ENCODE results near the gene CPED1.
"Not testable (repeated sequence)": the region's sequence is repeated elsewhere in the genome, so short reads cannot be mapped to it uniquely, and the experiment has no call there.

CPED1 gene

DNA sequence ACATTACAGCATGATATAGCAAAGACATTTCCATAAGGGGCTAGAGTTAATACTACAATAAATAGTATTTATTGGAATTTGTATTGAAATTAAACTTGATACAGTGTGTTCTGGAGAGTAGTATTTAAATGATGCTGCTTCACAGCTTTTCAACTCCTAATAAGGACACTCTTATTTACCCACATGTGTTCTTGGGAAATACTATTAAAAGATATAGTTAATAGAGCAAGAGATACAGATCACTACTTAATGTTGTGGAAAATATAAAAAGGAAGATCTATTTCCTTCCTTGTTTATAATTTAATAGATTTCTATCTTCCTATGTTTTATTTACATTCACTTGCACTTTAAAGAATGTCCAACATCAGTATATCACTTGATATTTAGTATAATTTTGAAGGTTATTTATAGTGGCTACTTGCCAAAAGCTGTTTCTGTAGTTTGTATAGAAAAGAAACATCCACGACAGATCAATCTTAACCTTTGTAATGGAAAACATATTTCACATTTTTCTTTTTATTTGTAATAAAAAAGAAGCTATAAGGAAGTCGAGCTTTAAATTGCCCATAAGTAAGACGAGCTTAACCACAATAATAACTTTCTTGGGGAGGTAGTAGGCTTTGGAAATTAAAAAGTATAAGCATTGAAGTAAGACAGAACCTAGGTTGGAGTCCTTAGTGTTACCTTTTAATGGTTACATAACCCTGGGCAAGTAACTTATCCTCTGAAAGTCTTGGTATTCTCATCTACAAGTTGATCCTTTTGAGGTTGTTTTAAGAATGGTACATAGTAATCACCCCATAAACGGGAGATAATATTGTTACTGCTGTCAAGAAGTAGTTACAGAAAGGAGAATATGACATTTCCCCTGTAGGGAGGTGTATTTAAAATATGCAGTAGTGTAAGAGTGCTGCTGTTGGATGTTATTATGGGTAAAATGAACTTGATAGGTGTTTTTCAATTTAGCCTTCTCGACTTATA lies 32.8 kb downstream of the CPED1 start:
- DNase-seq = no peak

DNA sequence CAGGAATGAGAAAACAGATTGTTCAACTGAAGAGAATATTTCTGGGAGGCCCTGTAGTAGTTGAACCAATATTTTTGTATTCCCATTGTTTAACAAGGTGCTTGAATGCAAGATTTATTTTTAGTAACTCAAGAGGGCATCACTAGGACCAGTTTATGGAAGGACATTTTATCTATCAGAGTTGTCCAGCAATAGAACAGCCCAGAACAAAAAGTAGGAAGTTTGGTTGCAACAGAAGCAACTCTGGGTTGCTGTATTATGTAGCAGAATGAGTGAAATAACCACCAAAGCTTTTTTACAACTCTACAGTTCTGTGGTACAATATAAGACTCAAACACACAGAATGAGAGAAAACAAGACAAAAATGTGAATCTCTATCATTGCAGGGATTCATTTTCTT lies 34.7 kb downstream of the CPED1 start:
- peak; percentile 16 for DNase-seq

DNA sequence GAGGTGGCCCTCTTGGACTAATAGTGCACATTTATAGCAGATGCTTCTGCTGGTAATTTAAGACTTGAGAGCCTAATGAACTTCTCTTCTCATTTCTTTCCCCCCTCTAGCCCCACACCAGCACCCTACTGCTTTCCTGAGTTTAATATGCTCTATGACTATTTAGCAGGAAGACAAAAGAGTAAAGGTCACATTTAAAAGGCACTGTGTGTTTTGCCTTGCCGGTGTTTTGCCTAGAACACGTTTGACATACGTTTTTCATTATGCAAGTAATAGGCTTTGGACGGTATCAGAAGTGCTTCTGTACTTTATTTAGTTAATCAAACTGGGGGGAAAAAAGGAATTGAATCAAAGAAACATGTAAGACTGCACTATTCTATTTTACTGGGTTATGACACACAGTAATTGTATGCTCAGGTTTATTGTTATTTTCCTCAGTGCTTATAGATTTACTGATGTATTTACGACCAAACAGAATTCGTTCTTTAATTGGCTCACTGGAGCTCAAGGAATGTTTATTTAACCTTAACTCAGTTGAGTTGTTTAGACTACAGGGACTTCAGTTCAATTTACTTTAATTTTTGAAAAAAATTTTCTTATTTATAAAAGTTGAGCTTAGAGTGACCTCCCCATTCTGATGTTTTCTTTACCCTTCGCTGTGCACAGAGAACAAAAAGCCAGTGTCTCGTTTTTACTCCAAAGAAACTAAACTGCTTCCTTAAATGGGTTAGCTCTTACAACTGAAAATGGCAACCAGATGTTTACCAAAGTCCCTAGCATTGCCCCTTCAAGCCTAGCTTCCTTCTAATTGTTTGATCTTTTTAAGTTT lies 35.4 kb downstream of the CPED1 start:
- no peak for DNase-seq

DNA sequence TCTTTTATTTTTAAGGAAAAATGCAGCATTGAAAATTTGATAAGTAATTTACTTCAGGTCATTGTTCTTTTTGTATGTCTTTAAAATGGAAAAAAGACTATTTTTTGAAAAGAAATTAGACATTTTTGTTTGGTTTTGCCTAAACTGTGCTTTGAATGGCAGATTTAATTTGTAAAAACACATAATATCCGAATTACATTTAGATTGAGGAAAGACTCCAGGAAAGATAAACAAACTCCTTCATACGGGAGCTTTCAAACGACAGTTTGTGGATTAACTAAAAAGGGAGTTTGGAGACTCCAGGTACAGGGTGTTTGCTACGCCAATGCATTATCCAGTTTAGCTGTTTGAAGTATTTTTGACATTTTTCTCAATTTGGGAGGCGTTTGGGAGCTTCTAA lies 36.1 kb downstream of the CPED1 start:
- DNase-seq = no peak

DNA sequence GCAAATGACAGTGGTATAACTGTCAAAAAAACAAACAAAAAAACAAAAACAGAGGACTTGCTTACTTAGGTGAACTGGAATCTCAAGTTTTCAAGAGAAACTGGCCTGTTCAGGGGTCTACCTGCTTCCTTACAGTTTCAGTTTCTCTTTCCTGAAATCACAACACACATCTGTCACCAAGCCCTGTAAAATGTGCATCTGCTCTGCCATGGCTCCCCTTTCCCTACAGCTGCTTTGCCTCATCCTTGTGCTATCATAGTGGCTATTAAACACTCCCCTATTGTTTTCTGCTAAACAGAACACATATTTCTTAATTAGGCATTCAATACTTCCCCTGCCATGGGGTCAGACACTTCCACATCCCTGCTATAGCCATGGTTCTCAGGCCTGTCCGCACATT lies 37.6 kb downstream of the CPED1 start:
- peak; percentile 24 for DNase-seq

DNA sequence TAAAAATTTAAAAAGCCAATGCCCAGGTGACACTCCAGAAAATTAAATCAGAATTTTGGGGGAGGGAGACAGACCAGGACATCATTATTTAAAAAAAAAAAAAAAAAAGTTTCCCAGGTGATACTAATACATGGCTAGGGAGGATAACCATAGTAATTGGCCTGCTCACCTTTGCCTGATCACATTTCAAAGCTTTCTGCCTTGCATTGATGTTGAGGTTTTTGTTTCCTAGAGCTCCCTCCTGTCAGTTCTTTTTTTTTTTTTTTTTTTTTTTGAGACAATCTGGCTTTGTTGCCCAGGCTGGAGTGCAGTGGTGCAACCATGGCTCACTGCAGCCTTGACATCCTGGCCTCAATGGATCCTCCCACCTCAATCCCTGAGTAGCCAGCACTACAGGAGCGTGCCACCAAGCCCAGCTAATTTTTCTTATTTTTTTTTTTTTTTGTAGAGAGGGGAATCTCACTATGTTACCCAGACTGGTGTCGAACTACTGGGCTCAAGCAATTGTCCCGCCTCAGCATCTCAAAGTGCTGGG lies 38.1 kb downstream of the CPED1 start:
- no peak for DNase-seq

DNA sequence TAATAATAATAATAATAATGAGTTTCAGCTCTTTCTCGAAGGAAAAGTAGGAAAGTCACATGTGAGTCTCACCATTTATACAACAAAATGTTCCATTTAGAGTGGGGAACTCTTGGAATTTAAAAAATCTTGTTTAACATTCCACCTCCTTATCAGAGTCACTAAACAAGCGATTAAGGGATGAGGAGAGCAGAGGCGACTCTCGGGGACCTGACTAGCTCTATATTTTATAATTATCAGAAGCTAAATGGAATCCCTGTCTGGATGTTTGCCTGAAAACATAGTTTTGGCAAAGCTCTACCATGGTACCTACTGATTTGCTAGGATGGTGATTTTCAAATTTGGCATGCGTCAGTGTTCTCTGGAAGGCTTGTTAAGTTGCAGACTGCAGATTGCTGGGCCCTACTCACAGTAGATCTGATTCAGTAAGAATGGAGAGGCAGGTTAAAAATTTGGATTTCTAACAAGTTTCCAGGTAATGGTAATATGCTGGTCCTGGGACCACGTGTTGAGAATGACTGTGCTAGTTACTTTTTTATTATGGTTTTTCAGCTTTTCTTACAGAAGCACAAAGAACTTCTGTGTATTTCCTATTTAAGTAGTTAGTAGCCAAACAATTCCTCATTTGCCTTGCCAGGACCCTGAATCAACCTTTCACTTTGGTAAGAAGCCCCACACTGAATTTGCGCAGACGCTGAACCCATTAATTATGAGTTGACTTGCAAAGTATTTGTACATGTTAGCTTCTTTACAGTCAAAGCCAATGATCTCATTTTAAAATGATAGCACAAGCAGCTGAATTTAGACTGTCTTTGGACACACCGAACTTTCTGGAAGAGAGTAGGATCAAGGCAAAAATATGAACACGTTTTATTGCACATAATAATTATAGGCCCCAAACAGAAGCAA lies 39.5 kb downstream of the CPED1 start:
- DNase-seq = no peak

DNA sequence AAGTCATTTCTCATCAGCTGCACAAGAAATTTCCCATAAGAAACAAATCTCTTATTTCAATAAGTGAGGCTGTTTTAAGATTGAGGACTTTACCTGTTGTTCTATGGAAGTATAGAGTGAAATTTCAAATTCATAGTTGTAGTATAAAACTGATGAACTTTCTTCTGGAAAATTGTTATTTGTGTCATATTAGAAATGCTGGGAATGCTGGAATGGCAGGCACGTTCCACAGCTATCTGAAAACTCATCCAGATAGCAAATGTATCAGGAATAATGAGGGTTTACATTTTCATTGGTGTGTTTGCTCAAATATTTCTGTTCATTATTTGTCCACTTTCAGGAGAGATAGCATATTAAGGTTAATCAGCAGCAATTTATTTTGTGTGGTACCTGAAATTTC lies 40.8 kb downstream of the CPED1 start:
- DNase-seq = no peak

DNA sequence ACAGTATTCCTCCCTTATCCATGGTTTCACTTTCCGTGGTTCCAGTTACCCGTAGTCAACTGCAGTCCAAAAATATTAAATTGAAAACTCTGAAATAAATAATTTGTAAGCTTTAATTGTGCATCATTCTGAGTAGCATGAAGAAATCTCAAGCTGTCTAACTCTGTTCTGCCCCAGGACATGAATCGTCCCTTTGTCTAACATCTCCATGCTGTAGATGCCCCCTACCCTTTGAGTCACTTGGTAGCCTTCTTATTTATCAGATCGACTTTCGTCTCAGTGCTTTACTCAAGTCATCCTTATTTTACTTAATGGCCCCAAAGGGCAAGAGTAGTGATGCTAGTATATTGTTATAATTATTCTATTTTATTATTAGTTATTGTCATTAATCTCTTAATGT lies 41.8 kb downstream of the CPED1 start:
- DNase-seq = no peak

DNA sequence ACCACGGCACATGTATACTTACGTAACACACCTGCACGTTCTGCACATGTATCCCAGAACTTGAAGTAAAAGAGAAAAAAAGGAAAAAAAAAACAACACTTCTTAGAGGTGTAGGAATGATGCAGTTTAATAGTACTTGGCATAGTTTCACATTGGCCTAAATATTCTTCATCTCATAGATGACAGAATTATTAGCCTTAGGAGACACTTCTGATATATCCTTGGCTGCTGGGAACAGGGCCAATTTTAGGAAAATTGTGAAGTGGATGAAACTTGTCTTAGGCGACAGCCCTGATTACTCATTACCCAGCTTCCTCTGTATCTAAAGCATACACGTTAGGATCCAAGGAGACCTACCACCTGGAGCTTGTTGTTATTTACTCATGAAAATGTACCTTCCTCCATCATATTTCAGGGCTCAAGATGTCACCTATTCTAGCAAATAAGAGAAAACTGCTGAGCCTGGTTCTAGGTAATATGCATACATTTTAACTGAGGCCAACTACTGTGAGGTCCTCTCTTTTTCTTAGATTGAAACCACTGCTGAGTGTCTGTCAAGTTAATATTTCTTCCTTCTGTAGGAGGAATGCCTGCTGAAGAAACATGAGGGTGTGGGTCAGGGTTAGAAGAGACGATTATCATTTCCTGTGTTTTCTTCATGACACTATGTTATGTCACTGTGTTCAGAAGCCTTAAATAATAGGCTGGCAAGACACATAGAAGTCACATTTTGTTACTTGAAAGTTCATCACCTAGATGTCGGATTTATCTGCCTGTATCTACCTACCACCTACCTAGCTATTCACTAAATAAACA lies 44.3 kb downstream of the CPED1 start:
- DNase-seq = no peak

DNA sequence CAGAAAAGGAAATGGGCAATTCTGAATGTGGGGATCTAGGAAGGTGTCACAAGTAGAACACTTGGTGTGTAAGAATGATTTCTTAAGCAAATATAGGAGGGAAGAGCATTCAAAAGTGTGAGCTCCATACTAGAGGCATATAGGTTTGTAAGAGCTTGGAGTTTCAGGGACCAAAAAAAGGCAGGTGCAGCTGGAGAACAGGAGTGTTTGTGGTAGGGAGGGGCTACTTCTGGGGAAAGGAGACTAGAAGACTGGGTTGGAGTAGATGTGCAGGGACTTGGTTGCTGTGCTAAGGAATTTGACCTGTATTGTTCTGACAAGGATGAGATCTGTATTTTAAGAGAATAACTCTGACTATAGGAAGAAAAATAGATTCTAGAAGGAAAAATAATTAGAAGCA lies 46.4 kb downstream of the CPED1 start:
- no peak for DNase-seq

DNA sequence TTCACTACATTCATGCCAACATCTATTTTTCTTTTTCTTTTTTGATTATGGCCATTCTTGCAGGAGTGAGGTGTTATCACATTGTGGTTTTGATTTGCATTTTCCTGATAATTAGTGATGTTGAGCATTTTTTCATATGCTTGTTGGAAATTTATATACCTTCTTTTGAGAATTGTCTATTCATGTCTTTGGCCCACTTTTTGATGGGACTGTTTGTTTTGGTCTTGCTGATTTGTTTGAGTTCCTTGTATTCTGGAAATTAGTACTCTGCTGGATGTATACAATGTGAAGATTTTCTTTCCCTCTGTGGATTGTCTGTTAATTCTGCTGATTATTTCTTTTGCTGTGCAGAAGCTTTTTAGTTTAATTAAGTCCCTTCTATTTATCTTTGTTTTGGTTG lies 48.3 kb downstream of the CPED1 start:
- DNase-seq = not testable (repeated sequence)

DNA sequence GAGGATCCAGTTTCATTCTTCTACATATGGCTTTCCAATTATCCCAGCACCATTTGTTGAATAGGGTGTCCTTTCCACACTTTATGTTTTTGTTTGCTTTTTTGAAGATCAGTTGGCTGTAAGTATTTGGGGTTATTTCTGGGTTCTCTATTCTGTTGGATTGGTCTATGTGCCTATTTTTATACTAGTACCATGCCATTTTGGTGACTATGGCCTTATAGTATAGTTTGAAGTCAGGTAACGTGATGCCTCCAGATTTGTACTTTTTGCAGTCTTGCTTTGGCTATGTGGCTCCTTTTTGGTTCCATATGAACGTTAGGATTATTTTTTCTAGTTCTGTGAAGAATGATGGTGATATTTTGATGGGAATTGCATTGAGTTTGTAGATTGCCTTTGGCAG lies 48.8 kb downstream of the CPED1 start:
- not testable (repeated sequence) for DNase-seq

DNA sequence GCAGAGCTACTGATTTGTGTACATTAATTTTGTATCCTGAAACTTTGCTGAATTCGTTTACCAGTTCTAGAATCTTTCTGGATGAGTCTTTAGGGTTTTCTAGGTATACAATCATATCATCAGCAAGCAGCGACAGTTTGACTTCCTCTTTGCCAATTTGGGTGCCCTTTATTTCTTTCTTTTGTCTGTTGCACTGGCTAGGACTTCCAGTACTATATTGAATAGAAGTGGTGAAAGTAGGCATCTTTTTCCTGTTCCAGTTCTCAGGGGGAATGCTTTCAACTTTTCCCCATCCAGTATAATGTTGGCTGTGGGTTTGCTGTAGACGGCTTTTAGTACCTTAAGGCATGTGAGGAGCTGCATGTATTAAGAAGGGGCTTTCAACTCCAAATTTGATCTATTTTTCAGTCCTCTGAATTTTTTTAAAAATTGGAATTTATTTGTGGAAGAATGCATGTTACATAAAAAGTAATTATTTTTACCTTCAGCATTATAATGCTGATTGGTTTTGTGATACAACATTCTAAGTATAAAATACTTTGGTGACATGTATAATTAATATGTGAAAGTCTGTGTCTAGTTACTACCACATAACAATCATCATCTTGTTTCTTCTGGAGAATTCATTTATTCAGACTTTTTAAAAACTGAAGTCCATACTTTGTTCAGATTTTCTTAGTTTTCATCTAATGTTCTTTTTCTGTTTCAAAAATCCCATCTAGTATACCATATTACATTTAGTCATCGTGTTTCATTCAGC lies 49.6 kb downstream of the CPED1 start:
- peak; percentile 73 for DNase-seq

DNA sequence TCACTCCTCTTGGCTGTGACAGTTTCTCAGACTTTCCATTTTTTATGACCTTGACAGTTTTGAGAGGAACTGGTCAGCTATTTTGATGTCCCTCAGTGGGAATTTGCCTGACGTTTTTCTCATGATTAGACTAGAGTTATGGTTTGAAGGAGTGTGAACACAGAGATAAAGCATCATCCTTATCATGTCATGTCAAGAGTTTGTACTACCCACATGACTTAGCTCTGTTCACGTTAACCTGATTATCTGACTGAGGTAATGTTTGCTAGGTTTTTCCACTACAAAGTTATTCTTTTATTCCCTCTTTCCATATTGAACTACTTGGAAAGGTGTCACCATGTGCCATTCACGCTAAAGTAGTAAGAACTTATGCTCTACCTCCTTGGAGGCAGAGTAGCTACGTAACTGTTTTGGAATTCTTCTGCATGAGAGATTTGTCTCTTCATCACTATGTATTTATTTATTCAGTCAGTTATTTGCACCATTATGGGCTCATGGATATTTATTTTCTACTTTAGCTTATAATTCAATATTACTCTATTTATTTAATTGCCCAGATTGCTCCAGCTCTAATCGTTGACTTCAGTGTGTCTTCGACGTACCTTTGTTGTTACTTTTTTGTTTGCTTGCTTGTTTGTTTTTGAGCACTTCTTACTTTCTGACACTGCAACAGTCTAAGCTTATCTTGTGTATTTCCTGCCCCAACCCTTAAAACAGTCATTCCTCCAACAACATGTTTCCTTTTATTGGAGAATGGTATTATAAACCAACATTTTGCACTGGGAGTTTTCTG lies 50.4 kb downstream of the CPED1 start:
- peak; percentile 90 for DNase-seq

DNA sequence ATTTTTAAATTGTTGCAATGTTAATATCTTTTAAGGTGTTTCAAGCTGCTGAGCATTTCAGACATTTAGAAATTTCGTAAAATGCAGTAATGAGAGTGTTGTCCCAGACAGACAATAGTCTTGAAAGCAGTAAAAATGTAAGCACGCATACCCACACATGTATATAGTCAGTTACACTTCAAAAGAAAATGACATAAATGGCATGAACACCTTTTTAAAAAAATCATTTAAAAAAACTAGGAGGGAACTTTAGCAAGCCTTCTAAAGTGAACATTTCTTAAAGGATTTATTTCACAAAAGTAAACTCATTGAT lies 51.0 kb downstream of the CPED1 start:
- DNase-seq = no peak

DNA sequence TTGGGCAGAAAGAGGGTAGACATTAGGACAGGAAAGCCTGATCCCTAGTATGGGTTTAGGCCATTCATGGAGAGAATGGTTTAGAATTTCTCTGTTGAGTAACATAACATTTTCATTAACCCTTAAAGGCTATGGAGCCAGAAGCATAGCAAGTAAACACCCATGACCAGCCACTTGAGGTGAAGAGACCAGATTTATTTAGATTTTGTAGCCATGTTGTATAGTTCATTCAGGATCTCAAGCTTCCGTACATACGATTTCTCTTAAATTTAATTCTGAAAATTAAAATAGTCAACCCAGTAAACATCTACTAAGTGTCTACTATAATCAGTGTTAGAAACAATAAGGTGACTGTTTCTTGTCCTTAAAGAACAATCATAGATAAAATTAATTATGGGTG lies 51.5 kb downstream of the CPED1 start:
- peak; percentile 20 for DNase-seq

DNA sequence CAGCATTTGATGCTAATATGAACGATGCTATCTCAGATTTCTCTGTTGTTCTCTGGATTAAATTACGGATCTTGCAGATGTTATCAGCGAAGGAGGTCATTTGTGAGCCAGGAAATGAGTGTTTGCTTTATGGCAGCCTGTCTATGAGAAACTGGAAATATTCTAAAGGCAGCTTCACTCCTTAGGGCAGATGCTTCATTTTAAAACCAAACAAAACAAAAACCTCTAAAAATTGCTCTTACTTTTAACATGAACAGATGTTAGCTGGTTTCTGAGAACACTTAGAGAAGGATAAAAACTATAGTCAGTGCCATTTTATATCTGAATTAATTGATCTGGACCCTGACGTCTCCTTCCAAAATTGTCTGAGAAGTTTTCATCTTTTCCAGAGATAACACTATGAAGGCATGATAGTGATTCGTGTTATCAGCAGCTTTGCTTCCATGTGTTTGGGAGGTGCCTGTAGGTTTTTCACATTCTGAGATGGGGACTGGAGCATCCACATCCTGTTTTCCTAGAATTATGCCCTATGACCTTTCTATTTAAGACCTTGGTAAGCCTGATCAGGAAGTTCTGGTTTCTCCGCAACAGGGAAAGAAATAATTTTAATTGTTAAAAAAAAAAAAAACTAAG lies 53.1 kb downstream of the CPED1 start:
- DNase-seq = peak; percentile 64

DNA sequence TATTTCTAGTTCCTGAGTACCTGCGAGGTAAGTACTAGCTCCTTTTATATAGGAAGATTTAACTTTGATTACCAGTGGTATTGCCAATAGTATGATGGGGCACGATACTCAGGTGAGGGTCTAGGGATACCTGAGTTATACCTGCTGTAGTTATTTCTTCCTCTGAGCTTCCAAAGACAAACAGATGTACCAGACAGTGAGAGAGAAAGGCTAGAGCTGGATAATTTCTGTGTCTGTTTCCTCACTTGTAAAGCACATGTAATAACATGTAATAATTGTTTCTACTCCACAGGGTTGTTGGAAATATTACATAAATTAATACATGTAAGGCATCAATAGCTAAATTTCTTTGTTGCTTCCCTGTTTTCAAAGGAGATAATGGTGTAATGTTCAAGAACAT lies 53.7 kb downstream of the CPED1 start:
- DNase-seq = peak; percentile 18

DNA sequence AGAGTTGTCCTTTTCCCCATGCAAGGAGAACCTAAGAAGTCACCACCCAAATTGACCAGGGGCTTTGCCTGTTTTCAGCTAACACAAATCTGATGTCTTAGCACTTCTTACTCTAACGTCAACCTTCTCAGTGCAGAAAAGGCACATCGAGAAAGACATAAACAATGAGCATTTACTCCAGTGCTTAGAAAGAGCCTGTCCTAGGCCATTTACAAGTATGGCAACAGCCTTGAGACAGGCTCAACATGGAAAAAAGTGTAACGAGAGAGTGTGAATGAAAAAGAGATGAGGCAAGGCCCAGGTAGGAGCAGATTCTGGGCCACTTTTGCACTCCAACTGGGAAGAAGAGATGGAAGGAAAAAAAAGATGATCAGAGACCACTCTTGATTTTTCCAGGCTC lies 54.4 kb downstream of the CPED1 start:
- DNase-seq = no peak
